ENCODE measurements around the gene RGS16.

Gene RGS16

GRCh38 chr1:182629499-182630096 lies 25.4 kb upstream of the RGS16 start:
- DNase-seq (ENCODE audit: low read depth), result no peak

DNA sequence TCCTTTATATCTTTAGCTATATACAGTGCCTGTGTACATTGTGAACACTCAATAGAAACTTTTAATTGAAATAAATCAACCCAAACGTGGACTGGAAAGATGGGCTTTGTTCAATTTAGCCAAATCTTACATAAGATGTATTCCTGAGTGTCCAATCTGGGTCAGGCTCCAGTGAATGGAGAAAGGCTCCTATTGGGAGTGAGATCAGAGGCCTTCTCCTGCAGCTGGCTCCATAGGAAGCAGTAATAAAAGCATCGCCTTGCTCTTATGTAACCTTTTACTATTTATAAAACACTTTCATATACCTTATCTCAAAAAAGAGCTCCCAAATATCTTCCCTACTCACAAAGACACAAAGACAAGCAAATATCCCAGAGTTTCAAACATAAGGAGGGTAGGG lies 24.9 kb upstream of the RGS16 start:
- DNase-seq (ENCODE audit: low read depth), result no peak

GRCh38 chr1:182628657-182629056 lies 24.5 kb upstream of the RGS16 start:
- DNase-seq (ENCODE audit: low read depth), result no peak

GRCh38 chr1:182627622-182628021 lies 23.4 kb upstream of the RGS16 start:
- no peak for DNase-seq (ENCODE audit: low read depth)

- DNase-seq (ENCODE audit: low read depth), result no peak
Observed at GRCh38 chr1:182626527-182626926, 22.3 kb upstream of the RGS16 start.

- no peak for DNase-seq (ENCODE audit: low read depth)
Observed at GRCh38 chr1:182625719-182626504, 21.7 kb upstream of the RGS16 start.

DNA sequence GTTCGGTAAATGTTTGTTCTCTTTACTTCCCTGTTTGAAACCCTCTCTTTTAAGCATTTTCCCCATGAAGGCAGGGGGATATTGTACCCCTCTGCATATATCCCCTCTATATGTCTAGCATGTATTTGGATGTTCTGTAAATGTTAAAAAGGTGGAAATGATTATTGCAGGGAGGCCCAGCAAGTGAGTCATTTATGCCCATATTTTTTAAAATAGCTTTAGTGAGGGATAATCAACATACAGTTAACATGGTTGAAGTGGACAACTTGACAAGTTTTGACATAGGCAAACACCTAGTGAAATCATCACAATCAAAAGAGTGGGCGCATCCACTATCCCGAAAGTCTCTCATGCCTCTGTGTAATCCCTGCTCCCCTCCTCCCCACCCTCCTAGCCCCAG lies 20.8 kb upstream of the RGS16 start:
- DNase-seq (ENCODE audit: low read depth), result no peak

DNA sequence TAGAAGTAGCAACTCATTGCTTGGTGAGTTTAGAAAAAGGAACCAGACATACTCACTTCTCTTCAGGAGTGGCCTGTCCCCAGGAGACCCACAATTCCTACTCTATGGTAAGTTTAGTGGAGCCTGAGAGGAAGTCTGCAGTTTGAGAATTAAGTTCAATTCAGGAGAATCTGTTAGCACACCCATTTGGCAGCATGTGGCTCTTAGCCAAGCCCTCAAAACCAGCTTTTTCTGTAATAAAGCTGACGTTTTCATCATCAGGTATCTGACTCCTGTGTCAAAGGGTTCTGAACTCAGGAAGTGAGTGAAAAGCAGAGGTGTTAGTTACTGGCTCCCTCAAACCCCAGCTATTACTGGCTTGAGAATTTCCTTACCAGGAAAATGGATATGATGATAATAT lies 20.4 kb upstream of the RGS16 start:
- no peak for DNase-seq (ENCODE audit: low read depth)

DNA sequence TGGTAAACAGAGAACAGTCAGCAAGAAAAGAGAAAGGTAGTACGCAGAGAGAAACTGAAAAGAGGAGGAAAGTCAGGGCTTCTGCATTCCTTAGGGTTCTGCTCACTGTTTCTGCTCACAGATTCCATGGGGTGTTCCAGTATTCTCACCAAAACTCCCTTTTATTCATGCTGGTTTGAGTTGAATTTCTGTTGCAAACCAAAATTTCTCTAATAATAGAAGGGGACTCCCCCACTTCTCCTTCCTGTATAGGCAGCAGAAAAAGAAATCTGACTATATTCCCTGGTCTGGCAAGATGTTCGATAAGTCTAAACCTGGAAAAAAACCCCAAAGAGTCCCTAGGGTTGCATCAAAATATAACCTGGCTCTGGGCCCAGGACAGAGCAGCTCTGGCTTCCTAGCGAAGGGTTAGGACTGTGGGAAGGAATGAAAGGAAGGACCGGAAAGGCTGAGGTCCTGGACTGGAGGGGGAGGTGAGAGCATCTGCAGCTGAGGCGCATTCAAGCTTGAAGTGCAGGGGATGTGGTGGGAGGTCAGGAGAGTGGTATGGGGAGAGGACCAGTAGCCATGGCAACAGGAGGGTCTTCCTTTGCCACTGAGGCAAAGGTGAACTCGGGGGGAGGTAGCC lies 18.8 kb upstream of the RGS16 start:
- DNase-seq (ENCODE audit: low read depth), result no peak

- DNase-seq (ENCODE audit: low read depth), result no peak
Observed at GRCh38 chr1:182621906-182622305, 17.7 kb upstream of the RGS16 start.

DNA sequence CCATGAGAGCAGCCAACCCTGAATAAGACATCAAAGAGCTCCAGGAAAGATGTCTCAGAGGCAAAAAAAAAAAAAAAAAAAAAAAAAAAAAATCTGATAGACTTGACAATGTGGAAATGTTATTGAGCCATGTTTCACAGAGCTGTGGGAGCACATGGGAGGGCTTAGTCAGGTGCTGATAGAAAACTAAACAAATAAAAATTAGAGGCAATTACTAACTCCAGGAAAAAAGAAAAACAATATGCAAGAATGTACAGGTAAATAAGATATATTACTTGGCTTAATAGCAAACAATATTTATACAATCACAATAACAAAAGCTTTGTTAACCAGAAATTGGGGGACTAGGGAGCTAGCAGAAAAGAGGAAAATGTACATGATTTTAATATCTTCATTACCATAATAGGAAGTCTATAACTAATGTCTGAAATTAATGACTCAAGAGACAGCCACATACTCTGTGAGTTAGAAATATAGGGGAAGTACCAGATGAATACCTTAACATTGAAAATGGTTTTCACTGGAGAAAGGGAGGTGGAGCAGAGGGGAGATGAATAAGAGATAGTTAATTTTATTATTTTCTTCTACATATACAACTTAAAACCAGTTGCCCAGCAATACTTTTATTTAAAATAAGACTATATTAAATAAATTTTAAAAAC lies 16.9 kb upstream of the RGS16 start:
- DNase-seq (ENCODE audit: low read depth), result no peak

- no peak for DNase-seq (ENCODE audit: low read depth)
Observed at GRCh38 chr1:182617734-182618351, 13.7 kb upstream of the RGS16 start.

- no peak for DNase-seq (ENCODE audit: low read depth)
Observed at GRCh38 chr1:182617014-182617429, 12.8 kb upstream of the RGS16 start.

DNA sequence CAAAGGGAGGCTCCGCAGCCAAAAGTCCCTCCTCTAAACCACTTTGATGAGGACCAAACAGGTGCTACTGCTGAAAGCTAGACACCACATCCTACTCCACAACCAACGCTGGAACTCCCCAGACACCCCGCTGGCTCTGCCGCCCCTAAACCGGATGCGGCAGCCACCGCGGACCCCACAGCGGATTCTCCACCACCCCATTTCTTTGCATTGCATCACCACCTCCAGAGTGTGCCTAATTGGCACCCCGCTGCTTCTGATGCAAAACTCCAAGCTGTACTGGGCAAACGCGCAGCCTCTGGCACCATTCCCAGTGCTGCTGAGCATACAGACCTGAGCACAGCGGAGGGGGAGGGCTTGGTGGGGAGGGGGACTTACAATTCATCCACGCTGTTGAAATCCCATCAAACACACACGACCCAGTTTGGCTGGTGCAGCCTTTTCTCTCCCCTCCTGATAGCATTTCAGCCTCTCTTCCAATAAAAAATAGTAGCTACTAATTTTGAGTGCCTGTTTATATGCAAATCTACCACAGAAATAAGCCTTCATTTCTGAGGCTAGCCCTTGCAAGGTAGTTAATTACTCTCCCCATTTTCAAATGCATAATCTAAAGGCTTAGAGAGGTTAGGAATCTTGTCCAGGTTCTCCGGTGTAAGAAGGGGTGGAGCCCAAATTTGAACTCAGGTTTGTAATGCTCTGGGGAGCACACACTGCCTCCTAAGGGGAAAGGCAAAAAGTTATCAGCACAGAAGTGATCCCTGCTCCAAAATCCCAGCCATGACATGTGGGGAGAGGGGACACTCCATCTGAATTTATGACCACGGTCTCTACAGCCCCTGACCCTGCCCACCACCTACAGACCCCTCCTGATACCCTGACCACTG lies 12.2 kb upstream of the RGS16 start:
- no peak for DNase-seq (ENCODE audit: low read depth)

- DNase-seq (ENCODE audit: low read depth), result no peak
Observed at GRCh38 chr1:182615468-182616129, 11.4 kb upstream of the RGS16 start.

DNA sequence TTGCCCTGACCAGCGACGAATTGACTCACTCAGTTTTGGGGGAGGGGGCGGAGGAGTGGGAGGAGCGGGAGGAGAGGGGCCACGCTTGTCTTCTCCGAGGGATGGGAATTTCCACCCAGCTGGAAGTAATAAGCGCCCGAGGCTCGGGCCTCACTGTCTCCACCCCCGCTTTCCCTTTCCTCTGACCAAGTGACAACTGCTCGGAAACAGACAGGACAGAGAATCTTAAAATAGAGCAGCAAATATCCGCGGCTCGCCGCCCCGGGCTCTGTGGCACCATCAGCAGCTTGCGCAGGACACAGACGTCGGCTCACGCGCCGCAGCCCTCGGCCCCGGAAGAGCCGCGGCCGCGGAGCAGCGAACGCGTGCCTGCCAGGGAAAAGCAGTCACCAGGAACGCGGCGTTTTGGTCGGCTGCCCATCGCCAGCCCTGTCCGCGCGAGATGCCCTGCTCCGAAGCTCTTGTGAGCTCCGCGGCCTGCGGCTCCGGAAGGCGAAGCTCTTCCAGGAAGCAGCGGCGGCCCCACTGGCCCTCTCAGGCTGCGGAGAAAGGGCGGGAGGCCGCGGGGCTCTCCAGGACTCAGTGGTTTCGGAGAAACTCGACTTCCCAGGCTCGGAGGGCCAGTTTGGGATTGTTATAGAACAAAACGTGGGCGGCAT lies 10.7 kb upstream of the RGS16 start:
- no peak for DNase-seq (ENCODE audit: low read depth)

DNA sequence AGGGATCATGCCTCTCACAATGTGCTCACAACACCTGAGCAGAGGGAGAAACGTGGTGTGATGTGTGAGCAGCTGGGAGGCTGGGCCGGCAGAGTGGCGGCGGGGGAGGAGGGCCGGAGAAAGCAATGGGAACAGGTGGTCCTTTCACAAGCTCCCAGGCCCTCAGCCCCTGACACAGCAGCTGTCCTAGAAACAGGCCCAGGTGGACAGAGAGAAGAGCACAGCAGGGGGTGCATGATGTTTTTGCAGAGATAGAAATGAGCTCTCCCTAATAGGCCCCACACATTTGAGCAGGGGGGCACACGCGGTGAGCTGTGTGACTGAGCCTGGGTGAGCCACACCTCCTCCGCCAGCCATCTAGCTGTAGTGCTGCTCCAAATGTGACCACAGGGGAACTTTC lies 7.6 kb upstream of the RGS16 start:
- no peak for DNase-seq (ENCODE audit: low read depth)

GRCh38 chr1:182611326-182611725 lies 7.1 kb upstream of the RGS16 start:
- DNase-seq (ENCODE audit: low read depth), result no peak

GRCh38 chr1:182610606-182611194 lies 6.5 kb upstream of the RGS16 start:
- no peak for DNase-seq (ENCODE audit: low read depth)

All from non-pigmented ciliary epithelial cell (primary cell).